GM18951 (cell line): Measurements from ENCODE around the gene KIF13A.
"Not testable (repeated sequence)": the region's sequence is repeated elsewhere in the genome, so short reads cannot be mapped to it uniquely, and the experiment has no call there.

ENCODE experiments used
- POLR2A ChIP-seq: IDR thresholded peaks from 4 replicates; pipeline ENCODE4 v1.6.1; 2011; ENCODE audit warnings: mild to moderate bottlenecking; ENCODE audit not compliant: insufficient read length, insufficient read depth; ENCODE audit errors: extremely low read depth
- in situ Hi-C: fragments of 300-500 bp; cut with MboI; formaldehyde crosslinking; loops from one replicate; pipeline ENCODE4 v1.12.0; 2022; ENCODE audit warnings: low sequenced_read_pairs, mixed read lengths, inconsistent platforms; ENCODE audit not compliant: unreplicated experiment

KIF13A gene

GRCh38 chr6:17984812-17985670 lies 2.4 kb downstream of the KIF13A start:
- in situ Hi-C loops, result no loop called here
- no peak for TF ChIP-seq POLR2A

DNA sequence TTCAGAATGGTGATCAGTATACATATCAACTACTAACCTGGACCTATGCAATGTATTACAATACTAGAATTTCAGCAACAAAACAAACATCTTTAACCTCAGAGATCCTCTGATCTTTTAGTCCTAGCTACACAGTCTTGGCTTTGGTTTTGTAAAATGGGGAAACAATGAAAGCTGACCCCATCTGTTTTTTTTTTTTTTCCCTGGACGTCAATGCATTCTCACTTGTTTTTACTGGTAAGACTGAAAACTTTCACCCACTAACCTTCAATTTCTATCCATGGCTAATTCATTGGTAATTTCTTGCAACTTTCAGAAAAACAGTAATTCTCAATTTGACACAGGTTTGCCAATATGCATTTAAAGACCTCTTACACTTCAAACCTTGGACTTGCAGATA lies 3.0 kb downstream of the KIF13A start:
- TF ChIP-seq POLR2A, result no peak
- in situ Hi-C loops, result no loop called here

GRCh38 chr6:17983730-17984129 lies 3.7 kb downstream of the KIF13A start:
- no peak for TF ChIP-seq POLR2A
- in situ Hi-C loops, result no loop called here

GRCh38 chr6:17980329-17980728 lies 7.1 kb downstream of the KIF13A start:
- no peak for TF ChIP-seq POLR2A
- in situ Hi-C loops, result no loop called here

DNA sequence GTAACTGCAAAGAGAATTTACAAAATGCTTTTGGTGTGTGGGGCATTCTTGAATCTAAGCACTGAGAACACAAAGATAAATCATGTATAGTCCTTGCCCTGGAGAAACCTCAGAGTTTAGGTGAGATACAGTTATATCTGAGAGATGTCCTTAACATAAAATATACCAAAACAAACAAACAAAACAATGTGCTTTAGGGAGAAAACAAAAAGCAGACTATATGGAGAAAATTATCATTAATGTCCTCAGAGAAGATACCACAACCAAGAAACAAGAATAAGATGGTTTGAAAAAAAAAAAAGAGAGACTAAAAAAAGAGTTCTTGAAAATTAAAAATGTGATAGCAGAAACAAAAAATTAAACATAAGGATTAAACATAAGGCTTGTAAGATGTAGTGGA lies 8.0 kb downstream of the KIF13A start:
- no peak for TF ChIP-seq POLR2A
- in situ Hi-C loops, result no loop called here

DNA sequence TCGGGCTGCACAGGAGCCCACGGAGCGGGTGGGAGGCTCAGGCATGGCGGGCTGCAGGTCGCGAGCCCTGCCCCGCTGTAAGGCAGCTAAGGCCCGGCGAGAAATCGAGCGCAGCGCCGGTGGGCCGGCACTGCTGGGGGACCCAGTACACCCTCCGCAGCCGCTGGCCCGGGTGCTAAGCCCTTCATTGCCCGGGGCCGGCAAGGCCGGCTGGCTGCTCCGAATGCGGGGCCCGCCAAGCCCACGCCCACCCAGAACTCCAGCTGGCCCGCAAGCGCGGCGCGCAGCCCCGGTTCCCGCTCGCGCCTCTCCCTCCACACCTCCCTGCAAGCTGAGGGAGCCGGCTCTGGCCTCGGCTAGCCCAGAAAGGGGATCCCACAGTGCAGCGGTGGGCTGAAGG lies 11.2 kb downstream of the KIF13A start:
- in situ Hi-C loops, result not testable (repeated sequence)

DNA sequence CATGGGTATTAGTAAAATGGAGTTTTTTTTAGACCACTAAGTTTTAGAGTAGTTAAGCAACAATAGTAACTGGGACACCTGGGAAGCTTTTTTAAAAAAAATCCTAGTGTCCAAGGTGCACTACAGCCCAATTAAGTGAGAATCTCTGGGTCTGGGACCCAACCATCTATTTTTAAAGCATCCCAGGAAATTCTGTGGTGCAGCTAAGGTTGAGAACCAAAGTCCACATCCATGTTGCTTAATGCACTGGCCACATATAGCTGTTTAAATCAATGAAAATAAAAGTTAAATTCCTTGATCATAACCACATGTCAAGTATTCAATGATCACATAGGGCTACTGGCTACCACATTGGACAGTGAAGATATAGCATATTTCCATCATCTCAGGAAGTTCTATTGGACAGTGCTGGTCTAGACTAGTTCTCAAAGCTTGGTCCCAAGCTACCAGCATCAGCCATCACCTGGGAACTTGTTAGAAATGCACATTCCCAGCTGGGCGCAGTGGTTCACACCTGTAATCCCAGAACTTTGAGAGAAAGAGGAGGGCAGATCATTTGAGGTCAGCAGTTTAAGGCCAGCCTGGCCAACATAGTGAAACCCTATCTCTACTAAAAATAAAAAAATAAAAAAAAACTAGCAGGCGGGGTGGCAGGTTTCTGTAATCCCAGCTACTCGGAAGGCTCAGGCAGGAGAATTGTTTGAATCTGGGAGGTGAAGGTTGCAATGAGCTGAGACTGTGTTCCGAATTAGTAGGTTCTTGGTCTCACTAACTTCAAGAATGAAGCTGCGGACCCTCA lies 12.7 kb downstream of the KIF13A start:
- in situ Hi-C loops, result no loop called here
- no peak for TF ChIP-seq POLR2A

DNA sequence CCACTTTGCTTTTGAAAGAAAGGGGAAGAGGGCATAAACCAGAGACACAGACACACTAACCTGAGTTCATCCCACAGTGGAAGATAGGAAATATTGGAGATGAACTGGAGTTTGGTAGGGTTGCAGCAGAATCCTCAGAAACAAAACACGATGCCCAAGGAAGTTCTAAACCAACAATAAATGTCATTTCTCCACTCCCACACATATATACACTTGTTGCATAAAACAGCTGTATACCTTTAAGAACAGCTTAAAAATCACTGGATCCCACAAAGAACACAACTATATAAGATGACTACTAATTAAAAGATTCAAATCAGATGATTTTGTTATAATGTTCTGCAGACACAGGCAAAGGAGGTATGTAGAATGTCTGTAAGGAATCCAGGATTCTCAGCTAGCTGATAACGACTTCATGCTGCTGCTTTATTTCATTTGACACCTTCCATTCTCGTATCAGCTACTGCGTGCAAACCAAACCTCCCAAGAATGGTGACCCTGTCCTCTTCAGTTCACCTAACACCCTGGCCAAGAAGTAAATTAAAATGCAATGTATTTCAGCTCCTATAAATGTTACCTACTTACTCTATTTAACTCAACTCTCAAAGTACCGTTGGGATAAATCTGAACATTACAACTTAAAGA lies 14.3 kb downstream of the KIF13A start:
- TF ChIP-seq POLR2A, result no peak
- in situ Hi-C loops, result no loop called here

DNA sequence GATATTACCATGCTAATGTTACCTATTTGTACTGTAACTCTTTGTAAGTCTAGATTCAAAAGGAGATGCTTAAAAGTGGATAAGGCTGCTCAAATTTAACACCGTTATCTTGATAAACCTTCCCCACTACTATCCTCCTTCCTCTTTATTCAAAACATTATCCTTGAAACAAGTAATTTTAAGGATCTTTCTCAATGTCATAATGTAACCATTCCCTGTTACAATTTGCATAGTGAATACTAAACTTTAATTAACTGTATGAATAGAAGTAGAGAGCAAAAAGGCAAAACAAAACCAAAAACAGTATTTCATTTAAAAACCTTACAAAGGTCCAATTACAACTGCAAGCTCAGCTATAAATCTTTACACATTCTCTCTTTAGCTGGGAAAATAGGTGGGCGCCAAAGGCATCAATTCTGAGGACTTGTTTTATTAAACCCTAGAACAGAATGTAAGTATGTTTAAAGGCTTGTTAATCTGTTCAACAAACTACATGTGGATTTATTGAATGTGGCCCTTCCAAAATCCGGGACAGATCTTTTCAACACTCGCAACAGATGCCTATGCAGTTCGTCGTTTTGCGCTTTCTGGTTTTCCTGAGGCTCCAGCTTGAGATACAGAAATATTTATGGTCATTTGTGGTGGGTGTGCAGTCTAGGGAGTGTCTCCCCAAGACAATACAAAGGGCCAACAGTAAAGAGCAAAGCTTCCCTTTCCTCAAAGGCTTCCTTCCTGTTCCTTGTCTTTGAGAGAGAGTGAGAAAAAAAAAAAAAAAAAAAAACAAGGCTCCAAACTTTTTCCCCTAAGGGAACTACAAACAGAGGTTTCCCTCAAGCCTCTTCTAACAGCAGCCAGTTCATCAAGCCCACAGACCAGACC lies 15.1 kb downstream of the KIF13A start:
- in situ Hi-C loops, result no loop called here
- no peak for TF ChIP-seq POLR2A

DNA sequence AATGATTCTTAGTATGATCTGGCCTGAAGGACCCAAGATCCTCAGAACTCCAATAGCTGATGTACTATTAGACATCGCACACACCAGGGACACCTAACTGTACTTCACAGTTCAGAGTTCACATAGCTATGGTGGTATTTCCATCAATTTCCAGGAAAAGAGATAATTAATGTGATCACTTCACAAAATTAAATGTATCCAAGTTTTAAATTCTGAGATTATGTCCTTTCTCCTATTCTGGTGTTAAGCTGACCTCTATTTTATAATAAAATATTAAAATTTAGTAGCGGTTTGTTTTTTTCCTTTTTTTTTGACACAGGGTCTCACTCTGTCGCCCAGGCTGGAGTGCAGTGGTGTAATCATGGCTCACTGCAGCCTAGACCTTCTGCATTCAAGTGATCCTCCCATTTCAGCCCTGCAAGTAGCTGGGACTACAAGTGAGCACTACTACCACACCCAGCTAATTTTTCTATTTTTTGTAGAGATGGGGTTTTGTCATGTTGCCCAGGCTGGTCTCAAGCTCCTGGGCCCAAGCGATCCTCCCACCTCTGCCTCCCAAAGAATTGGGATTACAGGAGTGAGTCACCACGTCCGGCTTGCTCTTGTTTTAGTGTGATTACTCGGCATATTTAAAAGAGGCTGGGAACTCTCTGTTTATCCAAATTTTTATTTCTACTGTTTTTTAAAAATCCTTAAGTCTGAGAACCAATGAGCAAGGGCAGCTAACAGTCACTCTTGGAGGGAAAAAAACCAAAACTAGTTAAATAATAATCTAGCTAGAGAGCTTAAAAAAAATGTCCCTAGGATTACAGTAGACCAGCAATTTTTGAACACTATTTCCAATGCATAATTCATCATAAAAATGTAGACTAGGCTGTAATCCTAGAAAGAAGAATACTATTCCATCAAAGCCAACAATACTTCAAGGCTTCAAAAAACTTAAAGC lies 16.0 kb downstream of the KIF13A start:
- TF ChIP-seq POLR2A, result no peak
- in situ Hi-C loops, result no loop called here

GRCh38 chr6:17968876-17969275 lies 18.6 kb downstream of the KIF13A start:
- in situ Hi-C loops, result no loop called here

More at GRCh38 chr6:17968876-17969275, 18.6 kb downstream of the KIF13A start:
- TF ChIP-seq POLR2A, result no peak
